GM21360 (cell line): Measurements from ENCODE around the gene LATS2.

Experiments used
- ATAC-seq: cut with Tn5 transposase; IDR thresholded peaks from one replicate; pipeline ENCODE4 v1.9.1; 2021; ENCODE audit warnings: mild to moderate bottlenecking, moderate library complexity; ENCODE audit not compliant: unreplicated experiment

The LATS2 gene

GRCh38 chr13:21020176-21020575 lies 41.2 kb downstream of the LATS2 start:
- no peak for ATAC-seq

GRCh38 chr13:21018220-21018619 lies 43.2 kb downstream of the LATS2 start:
- no peak for ATAC-seq

- ATAC-seq, result no peak
Measured at GRCh38 chr13:21016487-21016886, 44.9 kb downstream of the LATS2 start.

GRCh38 chr13:21015284-21015683 lies 46.1 kb downstream of the LATS2 start:
- ATAC-seq, result no peak

GRCh38 chr13:21014502-21015170 lies 46.8 kb downstream of the LATS2 start:
- no peak for ATAC-seq

- ATAC-seq, result no peak
Measured at GRCh38 chr13:21014139-21014501, 47.3 kb downstream of the LATS2 start.

GRCh38 chr13:21013682-21014038 lies 47.7 kb downstream of the LATS2 start:
- no peak for ATAC-seq

GRCh38 chr13:21012841-21013681 lies 48.3 kb downstream of the LATS2 start:
- no peak for ATAC-seq

- no peak for ATAC-seq
Measured at GRCh38 chr13:21012211-21012610, 49.2 kb downstream of the LATS2 start.

GRCh38 chr13:21011378-21011777 lies 50.0 kb downstream of the LATS2 start:
- ATAC-seq, result no peak

GRCh38 chr13:21010621-21011020 lies 50.8 kb downstream of the LATS2 start:
- no peak for ATAC-seq

GRCh38 chr13:21009036-21009435 lies 52.4 kb downstream of the LATS2 start:
- ATAC-seq, result no peak

GRCh38 chr13:21008026-21008425 lies 53.4 kb downstream of the LATS2 start:
- no peak for ATAC-seq

- no peak for ATAC-seq
Measured at GRCh38 chr13:21006141-21007005, 55.0 kb downstream of the LATS2 start.

- ATAC-seq, result no peak
Measured at GRCh38 chr13:21005193-21005592, 56.2 kb downstream of the LATS2 start.

GRCh38 chr13:21001471-21001870 lies 59.9 kb downstream of the LATS2 start:
- ATAC-seq, result no peak

- no peak for ATAC-seq
Measured at GRCh38 chr13:21000647-21001046, 60.7 kb downstream of the LATS2 start.

- ATAC-seq, result no peak
Measured at GRCh38 chr13:20998649-20999415, 62.6 kb downstream of the LATS2 start.

GRCh38 chr13:20997301-20998161 lies 63.9 kb downstream of the LATS2 start:
- no peak for ATAC-seq
